DND-41 (cell line): ENCODE measurements around the gene ARV1.
"Not testable (repeated sequence)": the region's sequence is repeated elsewhere in the genome, so short reads cannot be mapped to it uniquely, and the experiment has no call there.

Experiments
- ATAC-seq: fragments of 200-7000 bp; cut with Tn5 transposase; 3 replicates; pipeline ENCODE4 v1.9.1; 2021; ENCODE audit warnings: low read depth; ENCODE audit not compliant: insufficient read depth
- DNase-seq: peaks from one replicate; pipeline ENCODE4 v3.0.0-alpha.2; 2020
- H2AFZ ChIP-seq: 2 replicates; pipeline ENCODE4 v1.6.0; 2012; ENCODE audit warnings: low read depth, low read length
- H3K27ac ChIP-seq: 2 replicates; pipeline ENCODE4 v1.5.1; 2012; ENCODE audit warnings: low read length, inconsistent platforms
- H3K27me3 ChIP-seq: fragments of 200-600 bp; sonication (generic); 2 replicates; pipeline ENCODE4 v1.6.0; 2012; ENCODE audit warnings: low read length, mild to moderate bottlenecking, inconsistent platforms; ENCODE audit not compliant: insufficient read depth, poor library complexity
- H3K36me3 ChIP-seq: 2 replicates; pipeline ENCODE4 v1.5.1; 2012; ENCODE audit warnings: low read length, inconsistent platforms; ENCODE audit not compliant: insufficient read depth
- H3K4me1 ChIP-seq: 2 replicates; pipeline ENCODE4 v1.5.1; 2012; ENCODE audit warnings: mild to moderate bottlenecking, low read length; ENCODE audit not compliant: insufficient read depth
- H3K4me2 ChIP-seq: 2 replicates; pipeline ENCODE4 v1.6.0; 2012; ENCODE audit warnings: mild to moderate bottlenecking, moderate library complexity, low read length, inconsistent platforms; ENCODE audit not compliant: insufficient read depth
- H3K4me3 ChIP-seq, 2 experiments: fragments of 200-600 bp in 1 of 2; shearing (Covaris generic) in 1 of 2; 2 replicates each; pipeline ENCODE4 v1.5.1; 2012 to 2016; ENCODE audit warnings: inconsistent platforms in 2 of 2, low read length in 2 of 2, mild to moderate bottlenecking in 2 of 2, low read depth in 1 of 2, moderate library complexity in 1 of 2
- H3K79me2 ChIP-seq: 2 replicates; pipeline ENCODE4 v1.6.0; 2012; ENCODE audit warnings: low read length, inconsistent platforms; ENCODE audit not compliant: insufficient read depth
- H3K9ac ChIP-seq: 2 replicates; pipeline ENCODE4 v1.6.0; 2012; ENCODE audit warnings: low read depth, mild to moderate bottlenecking, inconsistent platforms, low read length, moderate library complexity
- H3K9me3 ChIP-seq: 2 replicates; pipeline ENCODE4 v1.5.1; 2012; ENCODE audit warnings: low read length, moderate library complexity, mild to moderate bottlenecking, inconsistent platforms; ENCODE audit not compliant: insufficient read depth, severe bottlenecking
- H4K20me1 ChIP-seq: 2 replicates; pipeline ENCODE4 v1.6.0; 2012; ENCODE audit warnings: low read length; ENCODE audit not compliant: insufficient read depth
- CTCF ChIP-seq: IDR thresholded peaks from 2 replicates; pipeline ENCODE4 v1.5.1; 2012; ENCODE audit warnings: borderline replicate concordance, low read length, moderate library complexity, mild to moderate bottlenecking; ENCODE audit not compliant: poor library complexity, severe bottlenecking; ENCODE audit errors: extremely low read depth
- EZH2 ChIP-seq: IDR thresholded peaks from 3 replicates; pipeline ENCODE4 v1.6.1; 2012; ENCODE audit warnings: borderline replicate concordance, low read depth, mild to moderate bottlenecking, moderate library complexity, low read length, inconsistent platforms; ENCODE audit not compliant: severe bottlenecking

ARV1 gene

GRCh38 chr1:230994860-230995259 lies 16.0 kb downstream of the ARV1 start:
- H4K20me1 ChIP-seq: no peaks in the 10 kb centered on the region
- H3K79me2 ChIP-seq: 0 out of 2 replicates have a peak, but pooled peaks cover 2% of the 10 kb centered on the region
- H3K4me1 ChIP-seq: no peaks in the 10 kb centered on the region
- ATAC-seq (no peak), DNase-seq (no peak)
- no peak overlapping the region for H3K27ac ChIP-seq
- H3K27me3 ChIP-seq: no peaks in the 10 kb centered on the region
- H2AFZ ChIP-seq: no peak overlapping the region
- no peak overlapping the region for H3K9ac ChIP-seq
- no peak overlapping the region for H3K4me2 ChIP-seq
- H3K36me3 ChIP-seq: peaks cover 57% of the 10 kb centered on the region
- H3K4me3 ChIP-seq: no peak overlapping the region
- H3K9me3 ChIP-seq: no peaks in the 10 kb centered on the region
- TF ChIP-seq CTCF: no peak

- H3K9me3 ChIP-seq: peaks cover 4% of the 10 kb centered on the region
- no peaks in the 10 kb centered on the region for H4K20me1 ChIP-seq
- H3K9ac ChIP-seq: no peak overlapping the region
- H3K4me2 ChIP-seq: no peak overlapping the region
- TF ChIP-seq EZH2: no peak
- no peak for TF ChIP-seq CTCF
- ATAC-seq (no peak), DNase-seq (no peak)
- no peaks in the 10 kb centered on the region for H3K79me2 ChIP-seq
- no peak overlapping the region for H2AFZ ChIP-seq
- H3K36me3 ChIP-seq: peaks cover 54% of the 10 kb centered on the region
- no peaks in the 10 kb centered on the region for H3K4me1 ChIP-seq
- H3K4me3 ChIP-seq: no peak overlapping the region
- H3K27me3 ChIP-seq: no peaks in the 10 kb centered on the region
- no peak overlapping the region for H3K27ac ChIP-seq
Measured at GRCh38 chr1:231000201-231000600, 21.3 kb downstream of the ARV1 start.

- Histone ChIP-seq H3K36me3 (peaks cover 54% of the 10 kb centered on the region), H3K79me2 (no peaks in the 10 kb centered on the region), H3K4me1 (no peaks in the 10 kb centered on the region), H3K9ac (no peak overlapping the region), H3K4me3 (no peak overlapping the region), H3K4me2 (no peak overlapping the region), H3K27me3 (no peaks in the 10 kb centered on the region), H3K27ac (no peak overlapping the region), H4K20me1 (no peaks in the 10 kb centered on the region), H2AFZ (no peak overlapping the region), H3K9me3 (peaks cover 4% of the 10 kb centered on the region)
- TF ChIP-seq CTCF (no peak), EZH2 (no peak)
- no peak for DNase-seq
- no peak for ATAC-seq
Measured at GRCh38 chr1:231000639-231001038, 21.7 kb downstream of the ARV1 start.

GRCh38 chr1:231001892-231002291 lies 23.0 kb downstream of the ARV1 start:
- DNase-seq: no peak
- no peaks in the 10 kb centered on the region for H4K20me1 ChIP-seq
- H3K9ac ChIP-seq: no peak overlapping the region
- H3K4me1 ChIP-seq: no peaks in the 10 kb centered on the region
- no peak overlapping the region for H2AFZ ChIP-seq
- H3K4me3 ChIP-seq: no peak overlapping the region
- peaks cover 48% of the 10 kb centered on the region for H3K36me3 ChIP-seq
- ATAC-seq: no peak
- no peak overlapping the region for H3K4me2 ChIP-seq
- TF ChIP-seq EZH2 (no peak), CTCF (no peak)
- H3K79me2 ChIP-seq: no peaks in the 10 kb centered on the region
- H3K27ac ChIP-seq: no peak overlapping the region
- H3K27me3 ChIP-seq: no peaks in the 10 kb centered on the region
- peaks cover 4% of the 10 kb centered on the region for H3K9me3 ChIP-seq

- not testable (repeated sequence) for H3K4me3 ChIP-seq, H3K9ac ChIP-seq, H4K20me1 ChIP-seq, H3K27me3 ChIP-seq, H3K9me3 ChIP-seq, H3K4me2 ChIP-seq, DNase-seq, H3K4me1 ChIP-seq, ATAC-seq, H2AFZ ChIP-seq, H3K79me2 ChIP-seq, H3K27ac ChIP-seq, H3K36me3 ChIP-seq
Measured at GRCh38 chr1:231007535-231007934, 28.6 kb downstream of the ARV1 start.
